ENCODE measurements around the gene TPK1. TPM values are rescaled to one million over a fixed set of nuclear protein-coding genes. Genes with fewer than 3 reads are reported as not detected.

The TPK1 gene
- total RNA-seq, 4 donors from 2014 or later, result 6.8 to 11.9 (median 8.5) TPM

DNA sequence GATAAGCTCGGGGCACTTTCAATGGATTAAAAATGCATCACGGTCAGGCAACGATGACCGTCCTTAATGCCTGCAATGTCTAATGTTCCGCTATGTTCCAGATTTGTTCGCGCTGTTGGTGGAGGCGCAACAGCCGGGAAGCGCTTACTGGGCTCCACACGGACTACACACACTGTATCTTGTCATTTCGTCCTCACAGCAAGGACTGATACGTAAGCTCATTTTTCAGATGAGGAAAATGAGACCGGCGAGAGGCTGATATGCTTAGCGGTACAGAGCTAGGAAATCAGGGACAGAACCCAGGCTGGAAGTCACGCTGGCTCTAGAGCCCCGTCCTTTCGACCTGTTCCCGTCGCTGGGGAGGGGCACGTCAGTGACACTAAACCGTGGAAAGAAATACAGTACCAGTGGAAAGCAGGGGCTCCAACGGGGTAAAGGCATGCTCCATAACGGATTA, 670 bp downstream of the TPK1 start:
- Histone ChIP-seq H3K36me3 (no peaks in the 10 kb centered on the region), H3K4me3 (peak overlapping the region; percentile 52 to 92), H3K9me3 (peaks cover 0 to 16% (median 0%) of the 10 kb centered on the region in 3 donors), H3K27ac (peak overlapping the region; percentile 76 to 98 (median 96)), H3K4me1 (peaks cover 0 to 17% (median 5%) of the 10 kb centered on the region in 3 donors), H3K27me3 (no peaks in the 10 kb centered on the region)
- ATAC-seq, result peak; percentile 48
- no peak for TF ChIP-seq EP300 (IDR thresholded peaks at IDR 0.05)
- peak; percentile 45 for TF ChIP-seq POLR2AphosphoS5 (IDR thresholded peaks at IDR 0.05)
- WGBS, 2 donors (ENCODE audit: low coverage in 1 of 2), result 0% methylated on average over 3 to 18 of the region's 25 CpGs

DNA sequence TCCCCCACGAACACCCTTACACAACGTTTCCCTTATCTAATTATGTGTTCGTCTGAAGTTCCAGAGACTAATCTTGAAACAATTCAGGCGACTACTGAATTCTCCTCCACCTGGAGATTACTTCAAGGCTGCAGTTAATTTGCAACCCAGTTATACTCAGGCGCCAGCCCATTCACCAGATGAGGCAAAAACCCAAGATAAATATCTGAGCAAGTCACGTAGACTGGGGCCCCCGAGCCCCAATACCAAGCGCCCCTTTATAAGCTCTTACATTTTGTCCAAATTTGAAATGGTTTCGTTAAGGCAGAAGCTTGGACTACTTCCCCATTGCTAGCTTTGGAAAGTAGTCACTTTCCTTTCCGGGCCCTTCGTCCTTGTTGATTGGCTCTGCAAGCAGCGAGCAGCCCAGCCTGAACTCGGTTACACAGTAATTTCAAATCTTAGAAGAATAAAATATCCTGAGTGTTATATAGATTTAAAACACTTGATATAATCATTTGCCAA, 1.2 kb downstream of the TPK1 start:
- no peak for ATAC-seq
- peak overlapping the region; percentile 52 to 92 for H3K4me3 ChIP-seq
- no peaks in the 10 kb centered on the region for H3K36me3 ChIP-seq
- H3K27ac ChIP-seq, result peak overlapping the region; percentile 76 to 98 (median 96)
- peaks cover 0 to 17% (median 5%) of the 10 kb centered on the region in 3 donors for H3K4me1 ChIP-seq
- 30 to 31% methylated on average over 10 to 13 of the region's 13 CpGs for WGBS, 2 donors (ENCODE audit: low coverage in 1 of 2)
- peaks cover 0 to 11% (median 0%) of the 10 kb centered on the region in 3 donors for H3K9me3 ChIP-seq
- no peak for TF ChIP-seq POLR2AphosphoS5 (IDR thresholded peaks at IDR 0.05)
- TF ChIP-seq, protein P1, sequence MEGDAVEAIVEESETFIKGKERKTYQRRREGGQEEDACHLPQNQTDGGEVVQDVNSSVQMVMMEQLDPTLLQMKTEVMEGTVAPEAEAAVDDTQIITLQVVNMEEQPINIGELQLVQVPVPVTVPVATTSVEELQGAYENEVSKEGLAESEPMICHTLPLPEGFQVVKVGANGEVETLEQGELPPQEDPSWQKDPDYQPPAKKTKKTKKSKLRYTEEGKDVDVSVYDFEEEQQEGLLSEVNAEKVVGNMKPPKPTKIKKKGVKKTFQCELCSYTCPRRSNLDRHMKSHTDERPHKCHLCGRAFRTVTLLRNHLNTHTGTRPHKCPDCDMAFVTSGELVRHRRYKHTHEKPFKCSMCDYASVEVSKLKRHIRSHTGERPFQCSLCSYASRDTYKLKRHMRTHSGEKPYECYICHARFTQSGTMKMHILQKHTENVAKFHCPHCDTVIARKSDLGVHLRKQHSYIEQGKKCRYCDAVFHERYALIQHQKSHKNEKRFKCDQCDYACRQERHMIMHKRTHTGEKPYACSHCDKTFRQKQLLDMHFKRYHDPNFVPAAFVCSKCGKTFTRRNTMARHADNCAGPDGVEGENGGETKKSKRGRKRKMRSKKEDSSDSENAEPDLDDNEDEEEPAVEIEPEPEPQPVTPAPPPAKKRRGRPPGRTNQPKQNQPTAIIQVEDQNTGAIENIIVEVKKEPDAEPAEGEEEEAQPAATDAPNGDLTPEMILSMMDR (IDR thresholded peaks at IDR 0.05), result no peak
- no peak for TF ChIP-seq EP300 (IDR thresholded peaks at IDR 0.05)
- TF ChIP-seq POLR2A (IDR thresholded peaks at IDR 0.05), result no peak
- no peaks in the 10 kb centered on the region for H3K27me3 ChIP-seq

DNA sequence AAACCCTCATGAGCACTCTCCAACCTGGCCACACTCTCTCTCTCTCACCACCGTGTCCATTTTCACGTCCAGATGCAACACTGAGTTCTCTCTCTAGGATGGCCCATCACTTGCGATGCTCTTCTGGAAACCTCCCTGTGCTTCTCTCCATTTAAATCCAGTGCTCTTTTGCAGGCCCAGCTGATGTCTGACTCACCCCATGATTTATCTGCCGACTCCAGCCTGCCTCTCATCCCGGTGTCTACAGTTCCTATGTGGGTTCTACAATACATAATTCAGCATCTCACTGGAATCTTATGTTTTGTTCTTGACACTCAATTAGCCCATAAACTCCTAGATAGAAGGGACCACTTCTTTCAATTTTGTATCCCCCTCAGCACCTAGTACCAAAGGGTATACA, 5.0 kb downstream of the TPK1 start:
- no peak overlapping the region for H3K27ac ChIP-seq
- no peaks in the 10 kb centered on the region for H3K9me3 ChIP-seq
- H3K4me1 ChIP-seq, result peaks cover 0 to 11% (median 5%) of the 10 kb centered on the region in 3 donors
- H3K4me3 ChIP-seq, result no peak overlapping the region
- 86 to 91% methylated on average over 4 to 5 of the region's 5 CpGs for WGBS, 2 donors (ENCODE audit: low coverage in 1 of 2)
- H3K27me3 ChIP-seq, result no peaks in the 10 kb centered on the region
- TF ChIP-seq, protein P1 (IDR thresholded peaks at IDR 0.05), result no peak
- TF ChIP-seq POLR2A (IDR thresholded peaks at IDR 0.05), result no peak
- no peak for TF ChIP-seq EP300 (IDR thresholded peaks at IDR 0.05)
- no peak for TF ChIP-seq POLR2AphosphoS5 (IDR thresholded peaks at IDR 0.05)
- no peak for ATAC-seq
- no peaks in the 10 kb centered on the region for H3K36me3 ChIP-seq

DNA sequence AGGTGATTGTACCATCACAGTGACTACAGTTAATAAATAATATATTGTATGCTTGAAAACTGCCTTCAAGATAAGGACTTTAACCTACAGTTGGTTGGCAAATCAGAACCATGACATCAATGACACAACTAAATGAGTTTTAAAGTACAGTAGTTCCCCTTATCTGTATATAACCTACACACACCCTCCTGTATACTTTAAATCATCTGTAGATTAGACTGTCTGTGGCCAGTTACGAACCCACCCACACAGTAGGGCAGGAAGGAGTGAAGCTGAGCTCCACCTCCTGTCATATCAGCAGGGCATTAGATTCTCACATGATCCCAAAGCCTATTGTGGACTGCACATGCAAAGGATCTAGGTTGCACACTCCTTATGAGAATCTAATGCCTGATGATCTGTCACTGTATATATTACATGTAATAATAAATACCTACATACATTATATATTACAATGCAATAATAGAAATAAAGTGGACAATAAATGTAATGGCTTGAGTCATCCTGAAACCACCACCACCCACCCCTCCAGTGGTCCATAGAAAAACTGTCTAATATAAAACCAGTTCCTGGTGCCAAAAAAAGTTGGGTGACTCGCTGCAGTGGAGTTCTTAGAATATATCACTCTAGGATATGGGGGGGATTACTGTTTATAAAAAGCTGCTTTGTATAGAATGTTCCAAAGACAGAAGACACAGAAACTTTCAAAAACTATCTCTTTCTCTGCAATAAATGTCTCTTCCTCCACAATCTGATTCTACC, 5.6 kb downstream of the TPK1 start:
- H3K27me3 ChIP-seq, result no peaks in the 10 kb centered on the region
- 83 to 92% methylated on average over 2 of the region's 2 CpGs for WGBS, 2 donors (ENCODE audit: low coverage in 1 of 2)
- H3K4me3 ChIP-seq, result no peak overlapping the region
- no peak for ATAC-seq
- TF ChIP-seq POLR2AphosphoS5 (IDR thresholded peaks at IDR 0.05), result no peak
- TF ChIP-seq, protein P1 (IDR thresholded peaks at IDR 0.05), result no peak
- TF ChIP-seq POLR2A (IDR thresholded peaks at IDR 0.05), result no peak
- TF ChIP-seq EP300 (IDR thresholded peaks at IDR 0.05), result no peak
- peaks cover 0 to 11% (median 5%) of the 10 kb centered on the region in 3 donors for H3K4me1 ChIP-seq
- no peaks in the 10 kb centered on the region for H3K9me3 ChIP-seq
- no peaks in the 10 kb centered on the region for H3K36me3 ChIP-seq
- no peak overlapping the region for H3K27ac ChIP-seq

DNA sequence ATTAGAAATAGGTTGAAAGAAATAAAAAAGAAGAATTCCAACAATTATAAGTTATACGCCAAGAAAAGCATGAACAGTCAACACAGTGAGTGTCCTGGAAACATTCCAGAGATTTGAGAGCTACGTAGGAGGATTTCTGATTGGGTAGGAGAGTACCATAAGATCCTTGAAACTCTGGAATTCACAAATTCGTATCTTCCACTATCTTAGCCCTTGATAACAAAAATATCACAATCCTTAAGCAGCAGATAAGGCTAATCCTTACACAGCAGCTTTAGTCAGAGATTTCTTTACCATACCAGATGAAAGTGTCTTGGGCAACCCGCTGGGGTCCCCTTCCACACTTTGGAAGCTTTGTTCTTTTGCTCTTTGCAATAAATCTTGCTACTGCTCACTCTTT, 8.2 kb downstream of the TPK1 start:
- ATAC-seq, result no peak
- no peaks in the 10 kb centered on the region for H3K27me3 ChIP-seq
- no peaks in the 10 kb centered on the region for H3K36me3 ChIP-seq
- WGBS, 2 donors (ENCODE audit: low coverage in 1 of 2), result 55 to 72% methylated on average over 4 of the region's 4 CpGs
- TF ChIP-seq POLR2AphosphoS5 (IDR thresholded peaks at IDR 0.05) (no peak), EP300 (IDR thresholded peaks at IDR 0.05) (no peak), POLR2A (IDR thresholded peaks at IDR 0.05) (no peak)
- TF ChIP-seq, protein P1 (IDR thresholded peaks at IDR 0.05), result no peak
- no peaks in the 10 kb centered on the region for H3K9me3 ChIP-seq
- no peaks in the 10 kb centered on the region for H3K4me1 ChIP-seq
- no peak overlapping the region for H3K27ac ChIP-seq
- no peak overlapping the region for H3K4me3 ChIP-seq

Data from gastroesophageal sphincter (tissue), 4 donors.